Fibroblast of mammary gland (primary cell): ENCODE measurements around the gene RTL1.

ENCODE experiments used
- DNase-seq: peaks from one replicate; pipeline ENCODE4 v3.0.0-alpha.2; 2010; ENCODE audit warnings: low read depth
- H3K4me3 ChIP-seq: 2 replicates; pipeline ENCODE4 v1.5.1; 2011; ENCODE audit warnings: low read depth, mild to moderate bottlenecking, low read length, moderate library complexity; ENCODE audit not compliant: control insufficient read depth
- CTCF ChIP-seq: conservative IDR thresholded peaks from 2 replicates; pipeline ENCODE4 v1.5.1; 2011; ENCODE audit warnings: low read depth, low read length, inconsistent platforms; ENCODE audit not compliant: control insufficient read depth, insufficient read depth

The RTL1 gene

DNA sequence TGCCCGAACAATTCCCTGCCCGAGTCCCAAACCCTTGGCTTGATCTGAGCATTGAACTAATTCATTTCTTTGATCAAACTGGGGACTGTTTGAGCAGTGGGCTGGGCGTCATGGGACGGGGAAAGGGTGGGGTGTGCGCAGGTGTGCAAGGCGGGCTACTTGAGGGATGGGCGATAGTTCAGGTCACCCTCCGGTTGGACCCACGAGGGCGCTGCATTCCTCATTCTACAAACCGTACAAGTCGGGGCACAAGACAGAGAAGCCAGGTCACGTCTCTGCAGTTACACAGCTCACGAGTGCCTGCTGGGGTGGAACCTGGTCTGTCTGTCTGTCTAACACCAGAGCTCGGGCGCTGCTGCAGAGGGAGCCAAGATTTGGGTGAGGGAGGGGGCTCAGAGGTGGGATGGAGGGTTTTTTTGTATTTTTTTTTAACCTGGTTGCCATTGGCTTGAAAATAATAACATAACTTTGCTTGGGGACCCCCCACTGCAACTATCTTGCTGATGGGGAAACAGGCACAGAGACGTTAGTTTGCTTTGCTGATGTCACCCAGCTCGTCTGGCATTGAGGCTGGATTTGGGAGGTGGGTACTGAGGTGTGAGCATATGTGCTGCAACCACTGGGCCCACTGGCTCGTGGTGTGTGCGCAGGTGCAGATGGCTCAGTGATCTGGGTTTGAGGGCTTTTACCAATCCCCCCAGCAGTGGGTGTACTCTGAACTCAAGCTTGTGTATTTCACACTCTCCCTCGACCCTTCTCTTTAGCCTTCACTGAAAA is 7.6 kb upstream of the RTL1 start:
- H3K4me3 ChIP-seq = no peak overlapping the region
- DNase-seq = no peak
- TF ChIP-seq CTCF = no peak

- no peak overlapping the region for H3K4me3 ChIP-seq
- DNase-seq = no peak
- TF ChIP-seq CTCF = no peak
These were observed 5.9 kb upstream of the RTL1 start for GRCh38 chr14:100909439-100909838.

GRCh38 chr14:100907240-100907639 is 3.7 kb upstream of the RTL1 start:
- no peak overlapping the region for H3K4me3 ChIP-seq
- no peak for DNase-seq
- no peak for TF ChIP-seq CTCF

GRCh38 chr14:100906420-100906819 is 2.9 kb upstream of the RTL1 start:
- peak; percentile 15 for TF ChIP-seq CTCF
- no peak for DNase-seq
- no peak overlapping the region for H3K4me3 ChIP-seq

- no peak overlapping the region for H3K4me3 ChIP-seq
- no peak for DNase-seq
- TF ChIP-seq CTCF = no peak
These were observed 1.6 kb upstream of the RTL1 start for GRCh38 chr14:100905166-100905565.

DNA sequence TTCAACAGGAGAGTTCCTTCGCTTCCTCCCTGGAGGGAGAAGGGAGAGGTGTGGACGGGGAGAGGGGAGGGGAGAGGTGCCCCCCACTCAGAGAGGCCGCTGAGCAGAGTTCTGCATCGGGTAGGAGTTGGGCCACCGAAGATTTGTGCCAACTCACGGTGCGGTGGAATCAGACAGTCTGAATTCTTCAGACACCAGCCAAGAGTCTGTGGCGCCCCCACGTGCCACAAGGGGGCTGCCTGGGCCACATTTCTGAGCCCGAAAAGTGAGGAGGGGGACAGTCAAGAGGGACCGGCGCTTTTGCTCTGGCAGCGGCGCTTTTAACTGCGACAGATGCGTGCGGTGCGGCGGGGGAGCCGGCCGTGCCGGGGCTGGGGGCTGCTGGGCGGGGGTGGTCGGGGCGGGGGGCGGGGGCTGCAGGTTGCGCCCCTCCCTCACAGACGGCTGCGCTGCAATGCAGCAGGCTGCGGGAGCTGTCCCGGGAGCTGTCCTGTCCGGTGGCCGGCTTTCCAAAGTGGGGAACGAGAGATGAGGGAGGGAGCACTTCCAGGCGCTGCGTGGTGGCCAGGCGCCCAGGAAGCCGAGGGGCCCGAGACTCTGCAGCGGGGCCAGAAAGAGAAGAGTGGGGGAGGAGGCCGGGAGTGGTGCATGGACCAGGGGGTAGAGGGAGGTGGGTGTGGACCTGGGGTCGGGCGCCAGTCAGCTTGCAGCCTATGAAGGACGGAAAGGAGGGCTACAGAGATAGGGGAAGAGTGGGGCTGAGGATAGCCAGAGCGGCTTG is 975 bp upstream of the RTL1 start:
- peak; percentile 8 for TF ChIP-seq CTCF
- DNase-seq = no peak
- H3K4me3 ChIP-seq = no peak overlapping the region
